ENCODE measurements around the gene LIF.

- no peak for TF ChIP-seq EZH2 (IDR thresholded peaks at IDR 0.05; ENCODE audit: insufficient read depth, poor library complexity, severe bottlenecking)
- TF ChIP-seq EZH2phosphoT487 (IDR thresholded peaks at IDR 0.05; ENCODE audit: insufficient read depth, low read depth) = no peak
These were observed 36.2 kb downstream of the LIF start for GRCh38 chr22:30210235-30210909.

Data from GM23248 (cell line).